ENCODE measurements around the gene FBL.
A peak's percentile ranks its signal among the peaks of the same experiment; 100 is the strongest.
"Not testable (repeated sequence)": the region's sequence is repeated elsewhere in the genome, so short reads cannot be mapped to it uniquely, and the experiment has no call there.

The FBL gene

GRCh38 chr19:39876486-39876885 lies 30.3 kb upstream of the FBL start:
- DNase-seq = not testable (repeated sequence)

- not testable (repeated sequence) for DNase-seq
Measured at GRCh38 chr19:39875401-39875864, 29.3 kb upstream of the FBL start.

GRCh38 chr19:39874404-39874803 lies 28.2 kb upstream of the FBL start:
- DNase-seq = no peak

- no peak for DNase-seq
Measured at GRCh38 chr19:39873385-39873784, 27.2 kb upstream of the FBL start.

GRCh38 chr19:39871886-39872866 lies 26.0 kb upstream of the FBL start:
- DNase-seq = no peak

- no peak for DNase-seq
Measured at GRCh38 chr19:39871362-39871761, 25.2 kb upstream of the FBL start.

GRCh38 chr19:39870171-39870971 lies 24.2 kb upstream of the FBL start:
- DNase-seq = no peak

- no peak for DNase-seq
Measured at GRCh38 chr19:39867952-39868351, 21.8 kb upstream of the FBL start.

- no peak for DNase-seq
Measured at GRCh38 chr19:39867133-39867532, 21.0 kb upstream of the FBL start.

GRCh38 chr19:39865953-39866352 lies 19.8 kb upstream of the FBL start:
- no peak for DNase-seq

GRCh38 chr19:39865186-39865585 lies 19.0 kb upstream of the FBL start:
- DNase-seq = no peak

- DNase-seq = no peak
Measured at GRCh38 chr19:39864118-39864517, 17.9 kb upstream of the FBL start.

- no peak for DNase-seq
Measured at GRCh38 chr19:39858541-39858940, 12.4 kb upstream of the FBL start.

- DNase-seq = no peak
Measured at GRCh38 chr19:39852882-39853281, 6.7 kb upstream of the FBL start.

GRCh38 chr19:39850892-39851291 lies 4.7 kb upstream of the FBL start:
- no peak for DNase-seq

- no peak for DNase-seq
Measured at GRCh38 chr19:39848392-39848791, 2.2 kb upstream of the FBL start.

- no peak for DNase-seq
Measured at GRCh38 chr19:39847525-39847924, 1.3 kb upstream of the FBL start.

- DNase-seq = no peak
Measured at GRCh38 chr19:39846678-39847486, 703 bp upstream of the FBL start.

- DNase-seq = peak; percentile 32
Measured at GRCh38 chr19:39845584-39845932, 621 bp downstream of the FBL start.

GRCh38 chr19:39845172-39845571 lies 1.0 kb downstream of the FBL start:
- no peak for DNase-seq

- peak; percentile 59 for DNase-seq
Measured at GRCh38 chr19:39843919-39844793, 2.0 kb downstream of the FBL start.

All from fibroblast of skin of back (primary cell).